Activated T-helper 17 cell treated with anti-CD3 and anti-CD28 coated beads, Interleukin-2, amount 50 U/mL, for 72 hours (primary cell): ENCODE measurements around the gene DHX58. TPM values are rescaled to one million over a fixed set of nuclear protein-coding genes. Genes with fewer than 3 reads are reported as not detected.
A peak's percentile ranks its signal among the peaks of the same experiment; 100 is the strongest.

Experiments used
- ATAC-seq: fragments of 150-1000 bp; cut with Tn5 transposase; replicated peaks from 2 replicates; pipeline ENCODE4 v1.10.0; 2021; ENCODE audit warnings: mild to moderate bottlenecking, moderate library complexity
- H3K27ac Mint-ChIP-seq: one replicate; pipeline ENCODE4 v1.8.0; 2022; ENCODE audit warnings: mixed read lengths
- H3K27me3 Mint-ChIP-seq: one replicate; pipeline ENCODE4 v1.8.0; 2022; ENCODE audit warnings: mixed read lengths
- H3K36me3 Mint-ChIP-seq: one replicate; pipeline ENCODE4 v1.8.0; 2022; ENCODE audit warnings: low read depth, mild to moderate bottlenecking, mixed read lengths
- H3K4me1 Mint-ChIP-seq: one replicate; pipeline ENCODE4 v1.8.0; 2022; ENCODE audit warnings: mixed read lengths
- H3K4me3 Mint-ChIP-seq: one replicate; pipeline ENCODE4 v1.8.0; 2022; ENCODE audit warnings: mild to moderate bottlenecking, mixed read lengths
- H3K9me3 Mint-ChIP-seq: one replicate; pipeline ENCODE4 v1.8.0; 2022; ENCODE audit warnings: mixed read lengths
- total RNA-seq, 2 donors: library from RNA; stranded (reverse); gene quantifications; one replicate each; pipeline ENCODE4 v1.2.3, GENCODE V29; 2022

The DHX58 gene
- total RNA-seq, 2 donors from 2014 or later, result 12.0 to 19.1 TPM

GRCh38 chr17:42068979-42069378, 43.5 kb downstream of the DHX58 start:
- no peaks in the 10 kb centered on the region for H3K36me3 Mint-ChIP-seq
- ATAC-seq, result no peak
- no peak overlapping the region for H3K4me3 Mint-ChIP-seq
- H3K27ac Mint-ChIP-seq, result no peak overlapping the region
- no peaks in the 10 kb centered on the region for H3K9me3 Mint-ChIP-seq
- no peaks in the 10 kb centered on the region for H3K4me1 Mint-ChIP-seq
- peaks cover 24% of the 10 kb centered on the region for H3K27me3 Mint-ChIP-seq

DNA sequence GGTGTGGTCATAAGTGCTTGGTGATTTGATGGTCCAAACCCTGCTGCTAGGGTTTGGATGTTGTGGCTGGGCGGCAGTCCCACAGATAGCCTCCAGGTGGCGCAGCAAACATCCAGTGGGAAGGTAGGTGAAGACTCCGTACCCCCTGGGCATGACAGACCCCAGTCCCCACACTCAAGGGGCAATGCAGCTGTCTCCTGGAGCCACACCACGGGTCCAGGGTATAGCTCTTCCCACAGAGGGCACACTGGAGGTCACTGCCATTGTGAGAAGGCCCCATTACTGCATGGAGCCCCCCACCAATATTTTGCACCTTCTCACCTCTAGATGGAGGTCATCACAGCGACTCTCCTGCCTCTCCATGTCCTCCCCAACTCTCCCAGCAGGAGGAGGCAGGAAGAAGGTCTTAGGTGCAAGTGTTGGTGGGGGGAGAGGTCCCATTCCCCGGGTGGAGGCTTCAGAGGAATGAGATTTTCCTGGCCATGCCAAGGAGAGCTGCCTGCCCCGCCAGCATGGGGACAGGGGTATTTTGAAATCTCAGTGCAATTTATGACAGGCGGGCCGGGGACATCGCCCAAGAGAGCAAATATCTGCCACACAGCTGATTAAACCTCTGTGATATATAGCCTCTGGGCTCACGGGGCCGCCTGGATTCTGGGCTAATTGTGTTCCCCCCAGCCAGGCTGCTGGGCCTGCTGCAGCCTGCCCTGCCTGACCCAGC, 45.0 kb downstream of the DHX58 start:
- ATAC-seq, result peak; percentile 66
- H3K36me3 Mint-ChIP-seq, result no peaks in the 10 kb centered on the region
- no peaks in the 10 kb centered on the region for H3K9me3 Mint-ChIP-seq
- no peaks in the 10 kb centered on the region for H3K4me1 Mint-ChIP-seq
- no peak overlapping the region for H3K27ac Mint-ChIP-seq
- H3K4me3 Mint-ChIP-seq, result no peak overlapping the region
- H3K27me3 Mint-ChIP-seq, result peaks cover 17% of the 10 kb centered on the region

DNA sequence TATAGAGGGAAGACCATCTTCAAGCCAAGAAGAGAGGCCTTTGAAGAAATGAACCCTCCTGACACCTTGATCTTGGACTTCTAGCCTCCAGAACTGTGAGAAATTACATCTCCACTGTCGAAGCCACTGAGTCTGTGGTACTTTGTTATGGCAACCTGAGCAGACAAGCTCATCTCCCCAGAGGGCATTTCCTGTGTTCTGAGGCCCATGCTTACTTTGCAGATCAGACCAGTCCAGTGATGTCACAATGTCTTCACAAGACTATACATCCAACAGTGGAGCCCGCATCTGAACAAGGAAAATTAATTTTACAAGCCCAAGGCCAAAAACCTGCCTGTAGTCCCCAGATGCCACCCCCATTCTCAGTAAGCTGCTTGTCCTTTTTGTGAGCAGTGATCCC, 47.3 kb downstream of the DHX58 start:
- no peaks in the 10 kb centered on the region for H3K9me3 Mint-ChIP-seq
- H3K4me3 Mint-ChIP-seq, result no peak overlapping the region
- no peak overlapping the region for H3K27ac Mint-ChIP-seq
- peaks cover 11% of the 10 kb centered on the region for H3K27me3 Mint-ChIP-seq
- no peaks in the 10 kb centered on the region for H3K36me3 Mint-ChIP-seq
- H3K4me1 Mint-ChIP-seq, result no peaks in the 10 kb centered on the region
- ATAC-seq, result no peak

- H3K27ac Mint-ChIP-seq, result no peak overlapping the region
- H3K9me3 Mint-ChIP-seq, result no peaks in the 10 kb centered on the region
- no peak overlapping the region for H3K4me3 Mint-ChIP-seq
- peaks cover 8% of the 10 kb centered on the region for H3K27me3 Mint-ChIP-seq
- H3K36me3 Mint-ChIP-seq, result no peaks in the 10 kb centered on the region
- ATAC-seq, result no peak
- H3K4me1 Mint-ChIP-seq, result no peaks in the 10 kb centered on the region
Measured at GRCh38 chr17:42062681-42063080, 49.8 kb downstream of the DHX58 start.

DNA sequence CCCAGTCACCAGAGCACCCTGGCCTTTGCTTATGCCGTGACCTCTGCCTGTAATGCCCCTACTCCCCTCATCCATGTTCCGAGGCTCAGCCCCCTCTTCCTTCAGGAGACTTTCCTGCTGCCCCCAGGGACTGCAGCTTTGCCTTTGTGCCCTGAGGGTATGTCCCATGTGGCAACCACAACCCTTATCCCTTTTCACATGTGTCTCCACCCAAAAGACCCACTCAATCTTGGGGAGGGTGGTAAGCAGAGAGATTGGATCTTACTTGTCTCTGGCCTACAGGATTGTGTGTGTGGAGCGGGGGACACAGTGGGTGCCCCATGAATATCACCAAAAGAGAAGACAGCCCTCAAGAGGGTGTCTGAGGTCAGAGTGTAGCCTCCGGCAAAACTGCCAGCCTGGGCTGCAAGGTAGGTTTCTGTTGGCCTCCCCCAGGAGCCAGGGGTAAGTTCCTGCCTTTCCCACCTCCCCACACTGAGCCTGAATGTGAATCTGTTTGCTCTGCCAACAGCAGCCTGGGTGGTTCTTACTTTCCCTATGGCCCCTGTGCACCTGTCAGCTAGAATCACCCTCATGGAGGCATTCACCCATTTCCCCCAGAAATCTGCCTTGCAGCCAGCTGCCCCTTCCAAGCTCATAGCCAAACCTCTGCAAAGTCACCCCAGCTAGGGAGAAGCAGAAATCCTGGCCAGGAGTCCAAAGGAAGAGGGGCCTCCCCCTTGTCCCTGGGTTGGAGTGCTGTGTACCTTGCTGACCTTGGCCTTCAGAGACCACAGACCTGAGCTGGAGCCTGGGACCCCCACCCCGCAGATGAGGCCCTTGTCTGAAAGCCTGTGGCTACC, 50.6 kb downstream of the DHX58 start:
- no peak overlapping the region for H3K27ac Mint-ChIP-seq
- no peaks in the 10 kb centered on the region for H3K4me1 Mint-ChIP-seq
- peaks cover 11% of the 10 kb centered on the region for H3K27me3 Mint-ChIP-seq
- H3K36me3 Mint-ChIP-seq, result no peaks in the 10 kb centered on the region
- H3K9me3 Mint-ChIP-seq, result no peaks in the 10 kb centered on the region
- no peak for ATAC-seq
- no peak overlapping the region for H3K4me3 Mint-ChIP-seq

DNA sequence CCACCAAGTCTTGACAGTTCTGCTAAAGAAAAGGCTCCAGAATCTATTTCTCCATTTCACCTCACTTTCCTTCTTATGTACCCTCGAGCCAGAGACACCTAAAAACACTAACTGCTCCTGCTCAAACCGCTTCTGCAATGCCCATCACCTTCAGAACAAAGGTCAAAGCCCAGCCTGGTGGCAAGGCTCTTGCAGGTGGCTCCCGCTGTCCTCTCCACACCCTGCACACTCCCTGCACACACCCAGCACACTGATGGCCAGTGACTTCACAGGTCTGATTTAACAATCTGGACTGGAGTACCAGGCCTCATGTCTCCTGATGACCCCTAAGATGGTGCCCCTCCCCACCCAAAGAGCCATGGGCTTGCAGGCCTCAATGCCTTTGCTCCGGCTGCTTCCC, 52.3 kb downstream of the DHX58 start:
- peak overlapping the region; percentile 29 for H3K27ac Mint-ChIP-seq
- peaks cover 12% of the 10 kb centered on the region for H3K27me3 Mint-ChIP-seq
- H3K9me3 Mint-ChIP-seq, result no peaks in the 10 kb centered on the region
- no peak overlapping the region for H3K4me3 Mint-ChIP-seq
- ATAC-seq, result no peak
- H3K36me3 Mint-ChIP-seq, result no peaks in the 10 kb centered on the region
- no peaks in the 10 kb centered on the region for H3K4me1 Mint-ChIP-seq

GRCh38 chr17:42059815-42060214, 52.7 kb downstream of the DHX58 start:
- no peak for ATAC-seq
- Mint-ChIP-seq H3K27ac (peak overlapping the region; percentile 29), H3K36me3 (no peaks in the 10 kb centered on the region), H3K27me3 (peaks cover 16% of the 10 kb centered on the region), H3K9me3 (no peaks in the 10 kb centered on the region), H3K4me1 (no peaks in the 10 kb centered on the region), H3K4me3 (no peak overlapping the region)

GRCh38 chr17:42058063-42058462, 54.5 kb downstream of the DHX58 start:
- Mint-ChIP-seq H3K4me3 (no peak overlapping the region), H3K4me1 (no peaks in the 10 kb centered on the region), H3K9me3 (no peaks in the 10 kb centered on the region), H3K36me3 (no peaks in the 10 kb centered on the region), H3K27me3 (peaks cover 20% of the 10 kb centered on the region), H3K27ac (no peak overlapping the region)
- no peak for ATAC-seq

GRCh38 chr17:42056635-42057034, 55.9 kb downstream of the DHX58 start:
- ATAC-seq, result no peak
- Mint-ChIP-seq H3K36me3 (no peaks in the 10 kb centered on the region), H3K4me1 (no peaks in the 10 kb centered on the region), H3K27me3 (peaks cover 28% of the 10 kb centered on the region), H3K4me3 (no peak overlapping the region), H3K27ac (no peak overlapping the region), H3K9me3 (no peaks in the 10 kb centered on the region)

- H3K27me3 Mint-ChIP-seq, result peaks cover 34% of the 10 kb centered on the region
Measured at GRCh38 chr17:42055496-42055895, 57.0 kb downstream of the DHX58 start.

DNA sequence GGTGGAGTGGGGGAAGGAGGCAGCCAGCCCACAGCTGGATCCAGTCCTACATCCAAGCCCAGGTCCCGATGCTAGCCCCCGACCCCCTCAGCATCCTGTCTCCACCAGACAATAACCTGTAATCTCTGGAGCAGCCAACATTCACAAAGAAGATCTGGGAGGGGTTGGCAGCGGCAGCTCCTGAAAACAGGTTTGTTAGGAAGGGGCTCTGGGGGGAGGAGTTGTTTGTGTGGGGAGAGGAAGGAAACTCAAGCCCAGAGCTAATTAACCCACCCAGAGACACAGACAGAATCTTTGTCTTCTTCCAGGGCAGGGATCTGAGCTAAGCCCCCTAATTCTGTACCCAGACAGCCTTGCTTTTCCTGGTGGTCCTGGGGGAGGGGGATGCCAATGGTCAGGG, 57.5 kb downstream of the DHX58 start:
- Mint-ChIP-seq H3K4me3 (no peak overlapping the region), H3K4me1 (no peaks in the 10 kb centered on the region), H3K27me3 (peaks cover 30% of the 10 kb centered on the region)

More at GRCh38 chr17:42055496-42055895, 57.0 kb downstream of the DHX58 start:
- Mint-ChIP-seq H3K36me3 (no peaks in the 10 kb centered on the region), H3K27ac (no peak overlapping the region), H3K9me3 (no peaks in the 10 kb centered on the region), H3K4me1 (no peaks in the 10 kb centered on the region), H3K4me3 (no peak overlapping the region)
- peak; percentile 28 for ATAC-seq

DNA sequence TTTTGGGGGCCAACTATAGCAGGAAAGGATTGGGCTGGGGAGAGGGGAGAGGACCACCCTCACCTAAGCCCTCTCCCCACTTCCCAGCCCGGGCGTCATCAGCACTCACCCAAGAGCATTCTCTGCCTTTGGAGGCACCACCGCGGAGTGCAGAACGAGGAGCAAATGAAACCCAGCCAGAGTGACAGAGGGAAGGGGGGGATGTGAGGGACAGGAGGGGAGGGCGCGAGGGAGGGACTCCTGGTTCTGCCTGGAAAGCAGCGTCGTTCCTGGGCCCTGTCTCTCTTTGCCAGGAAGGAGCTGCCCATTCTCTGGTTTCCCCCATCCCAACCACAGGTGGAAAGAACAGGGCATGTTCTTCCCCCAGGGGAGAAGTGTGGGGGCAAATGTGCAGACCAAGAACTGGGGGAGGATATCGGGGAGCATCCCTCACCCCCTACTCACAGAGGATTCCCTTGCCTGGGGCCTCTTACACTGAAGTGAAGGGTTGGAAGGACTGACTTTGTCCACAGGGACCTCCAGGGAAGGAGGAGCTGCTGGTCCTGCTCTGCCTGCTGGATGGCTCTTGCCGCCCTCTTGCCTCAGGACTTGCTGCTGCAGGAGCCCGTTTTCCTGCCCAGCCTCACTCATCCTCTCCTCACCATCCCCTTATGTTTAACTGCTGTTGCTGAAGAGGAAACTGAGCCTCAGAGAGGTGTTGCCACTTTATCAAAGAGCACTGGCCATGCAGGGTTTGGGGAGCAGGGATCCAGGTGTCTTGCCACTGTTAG, 58.6 kb downstream of the DHX58 start:
- Mint-ChIP-seq H3K4me1 (no peaks in the 10 kb centered on the region), H3K36me3 (no peaks in the 10 kb centered on the region), H3K27ac (no peak overlapping the region), H3K9me3 (no peaks in the 10 kb centered on the region), H3K4me3 (no peak overlapping the region), H3K27me3 (peaks cover 30% of the 10 kb centered on the region)
- no peak for ATAC-seq

More for the DNA sequence above, 57.5 kb downstream of the DHX58 start:
- H3K36me3 Mint-ChIP-seq, result no peaks in the 10 kb centered on the region
- no peak overlapping the region for H3K27ac Mint-ChIP-seq
- ATAC-seq, result no peak
- no peaks in the 10 kb centered on the region for H3K9me3 Mint-ChIP-seq

- Mint-ChIP-seq H3K9me3 (no peaks in the 10 kb centered on the region), H3K36me3 (no peaks in the 10 kb centered on the region), H3K27ac (no peak overlapping the region), H3K27me3 (peaks cover 30% of the 10 kb centered on the region), H3K4me1 (no peaks in the 10 kb centered on the region), H3K4me3 (no peak overlapping the region)
- no peak for ATAC-seq
Measured at GRCh38 chr17:42052346-42052877, 60.1 kb downstream of the DHX58 start.

- Mint-ChIP-seq H3K27ac (no peak overlapping the region), H3K27me3 (peaks cover 27% of the 10 kb centered on the region), H3K4me1 (no peaks in the 10 kb centered on the region), H3K9me3 (no peaks in the 10 kb centered on the region), H3K4me3 (peak overlapping the region; percentile 55), H3K36me3 (no peaks in the 10 kb centered on the region)
- ATAC-seq, result no peak
Measured at GRCh38 chr17:42051645-42052044, 60.9 kb downstream of the DHX58 start.
